Thoracic aorta (tissue), 2 donors: Measurements from ENCODE around the gene C11orf91. TPM values are rescaled to one million over a fixed set of nuclear protein-coding genes. Genes with fewer than 3 reads are reported as not detected.

ENCODE experiments used
- ATAC-seq: fragments of 150-250 bp; one replicate; pipeline ENCODE4 v1.8.0; 2017; ENCODE audit warnings: low read depth; ENCODE audit not compliant: insufficient number of reproducible peaks, low FRiP score
- DNase-seq: peaks from one replicate; pipeline ENCODE4 v3.0.0-alpha.2; 2020; ENCODE audit warnings: low spot score
- H3K27ac ChIP-seq, 2 donors: fragments of 200-600 bp; sonication (generic); 1 replicate in 1 of 2; 2 replicates in 1 of 2; pipeline ENCODE4 v1.5.1; 2016; ENCODE audit warnings: mild to moderate bottlenecking in 2 of 2, moderate library complexity in 2 of 2
- H3K27me3 ChIP-seq: fragments of 200-600 bp; sonication (generic); replicated peaks from 2 replicates; pipeline ENCODE4 v1.6.0; 2016; ENCODE audit warnings: mild to moderate bottlenecking; ENCODE audit not compliant: insufficient read depth
- H3K36me3 ChIP-seq: fragments of 200-600 bp; sonication (generic); one replicate; pipeline ENCODE4 v1.5.1; 2016
- H3K4me1 ChIP-seq, 2 donors: fragments of 200-600 bp; sonication (generic); 1 replicate in 1 of 2; 2 replicates in 1 of 2; pipeline versions ENCODE4 v1.5.1 to v1.6.0; 2016; ENCODE audit warnings: low read depth in 2 of 2, mild to moderate bottlenecking in 1 of 2; ENCODE audit not compliant: control insufficient read depth in 1 of 2
- H3K4me3 ChIP-seq: fragments of 200-600 bp; sonication (generic); 2 replicates; pipeline ENCODE4 v1.5.1; 2016; ENCODE audit warnings: mild to moderate bottlenecking
- H3K9me3 ChIP-seq: fragments of 200-600 bp; sonication (generic); 2 replicates; pipeline ENCODE4 v1.5.1; 2016
- total RNA-seq, 2 donors: library from RNA; depleted of rRNA; stranded (reverse); fragments of >200 nt; gene quantifications; one replicate each; pipeline versions ENCODE4 v1.1.0 to v1.2.3, GENCODE V29; 2016
- TF ChIP-seq, protein P1 (sequence below): fragments of 200-600 bp; sonication (generic); IDR thresholded peaks from one replicate; pipeline ENCODE4 v1.5.1; 2019; ENCODE audit warnings: antibody characterized with exemption

C11orf91 gene
- total RNA-seq, 2 donors from 2014 or later = not detected

DNA sequence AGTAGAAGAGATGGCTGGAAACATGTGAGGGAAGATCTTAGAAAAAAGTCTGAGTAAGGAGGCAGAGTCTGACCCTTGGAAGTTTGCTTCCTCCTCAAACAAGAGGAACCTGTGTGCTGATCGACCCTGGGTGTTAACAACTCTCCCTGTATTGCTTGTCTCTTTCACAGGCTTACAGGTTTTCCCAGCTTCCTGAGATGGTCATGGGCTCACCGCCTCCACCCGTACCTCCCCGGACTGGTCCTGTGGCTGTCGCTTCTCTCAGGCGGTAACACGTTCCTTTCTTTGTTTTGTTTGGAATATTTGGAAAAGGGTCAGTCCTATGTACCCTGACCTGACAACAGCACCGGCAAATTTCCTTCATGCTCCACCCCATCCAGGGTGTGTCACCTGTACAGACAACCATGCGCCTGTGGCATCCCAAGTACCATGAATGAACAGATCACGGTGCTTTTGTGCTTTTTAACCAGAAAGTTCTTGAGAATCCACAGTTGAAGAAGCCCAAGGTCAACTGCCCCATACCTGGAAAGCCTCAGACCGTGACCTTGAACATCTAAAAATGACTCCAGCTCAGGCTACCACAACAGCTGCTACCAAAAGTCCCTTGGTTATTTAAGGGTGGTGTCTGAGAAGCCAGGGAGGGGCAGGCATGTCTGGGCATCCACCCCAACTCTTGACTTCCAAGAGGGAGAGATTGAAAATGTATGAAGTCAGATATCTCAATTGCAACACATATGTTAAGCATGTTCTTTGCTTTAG is 44.6 kb downstream of the C11orf91 start:
- Histone ChIP-seq H3K27me3 (no peaks in the 10 kb centered on the region), H3K36me3 (no peaks in the 10 kb centered on the region), H3K9me3 (no peaks in the 10 kb centered on the region), H3K4me1 (peaks cover 0 to 10% of the 10 kb centered on the region in 2 donors), H3K4me3 (no peak overlapping the region), H3K27ac (no peak overlapping the region)
- TF ChIP-seq, protein P1, sequence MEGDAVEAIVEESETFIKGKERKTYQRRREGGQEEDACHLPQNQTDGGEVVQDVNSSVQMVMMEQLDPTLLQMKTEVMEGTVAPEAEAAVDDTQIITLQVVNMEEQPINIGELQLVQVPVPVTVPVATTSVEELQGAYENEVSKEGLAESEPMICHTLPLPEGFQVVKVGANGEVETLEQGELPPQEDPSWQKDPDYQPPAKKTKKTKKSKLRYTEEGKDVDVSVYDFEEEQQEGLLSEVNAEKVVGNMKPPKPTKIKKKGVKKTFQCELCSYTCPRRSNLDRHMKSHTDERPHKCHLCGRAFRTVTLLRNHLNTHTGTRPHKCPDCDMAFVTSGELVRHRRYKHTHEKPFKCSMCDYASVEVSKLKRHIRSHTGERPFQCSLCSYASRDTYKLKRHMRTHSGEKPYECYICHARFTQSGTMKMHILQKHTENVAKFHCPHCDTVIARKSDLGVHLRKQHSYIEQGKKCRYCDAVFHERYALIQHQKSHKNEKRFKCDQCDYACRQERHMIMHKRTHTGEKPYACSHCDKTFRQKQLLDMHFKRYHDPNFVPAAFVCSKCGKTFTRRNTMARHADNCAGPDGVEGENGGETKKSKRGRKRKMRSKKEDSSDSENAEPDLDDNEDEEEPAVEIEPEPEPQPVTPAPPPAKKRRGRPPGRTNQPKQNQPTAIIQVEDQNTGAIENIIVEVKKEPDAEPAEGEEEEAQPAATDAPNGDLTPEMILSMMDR = no peak
- ATAC-seq = no peak
- DNase-seq = no peak

DNA sequence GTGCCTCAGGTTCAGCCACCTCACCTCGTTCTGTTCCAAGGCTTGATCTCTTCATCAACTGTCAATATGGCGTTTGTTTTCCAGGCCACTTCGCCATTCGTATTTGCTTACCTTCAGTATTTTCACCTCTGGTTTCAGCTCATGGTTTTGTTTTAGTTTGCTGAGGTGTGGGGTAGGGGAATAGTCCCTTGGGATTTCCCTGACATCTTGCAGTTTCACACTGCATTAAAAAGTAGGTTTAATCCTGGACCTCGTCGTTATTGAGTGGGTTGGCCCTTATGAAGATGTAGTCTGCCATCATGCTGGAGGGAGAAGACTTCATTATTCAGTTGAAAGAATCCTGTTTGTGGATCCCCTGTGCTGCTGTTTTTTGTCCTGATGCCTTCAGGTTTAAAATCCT is 46.0 kb downstream of the C11orf91 start:
- TF ChIP-seq, protein P1 = no peak
- DNase-seq (no peak), ATAC-seq (no peak)
- no peaks in the 10 kb centered on the region for H3K36me3 ChIP-seq
- no peak overlapping the region for H3K27ac ChIP-seq
- H3K9me3 ChIP-seq = no peaks in the 10 kb centered on the region
- H3K4me1 ChIP-seq = peaks cover 0 to 10% of the 10 kb centered on the region in 2 donors
- no peaks in the 10 kb centered on the region for H3K27me3 ChIP-seq
- no peak overlapping the region for H3K4me3 ChIP-seq

DNA sequence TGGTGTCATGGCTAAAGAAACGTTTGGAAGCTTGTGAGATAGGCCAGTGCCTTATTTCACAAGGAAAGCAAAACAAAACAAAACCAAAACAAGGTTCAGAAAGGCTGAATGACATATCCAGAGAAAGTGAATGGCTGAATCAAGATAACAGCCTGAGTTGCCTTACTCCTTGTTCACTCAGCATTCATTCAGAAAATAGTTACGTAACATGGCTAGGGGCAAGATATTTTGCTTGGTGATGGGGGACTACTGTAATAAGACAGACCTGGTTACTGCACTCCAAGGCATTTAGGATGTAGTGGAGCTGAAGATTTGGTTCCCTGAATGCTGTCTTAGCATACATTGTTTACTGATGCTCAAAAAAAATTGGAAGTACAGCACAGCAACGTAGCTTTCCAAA is 47.7 kb downstream of the C11orf91 start:
- no peak for ATAC-seq

DNA sequence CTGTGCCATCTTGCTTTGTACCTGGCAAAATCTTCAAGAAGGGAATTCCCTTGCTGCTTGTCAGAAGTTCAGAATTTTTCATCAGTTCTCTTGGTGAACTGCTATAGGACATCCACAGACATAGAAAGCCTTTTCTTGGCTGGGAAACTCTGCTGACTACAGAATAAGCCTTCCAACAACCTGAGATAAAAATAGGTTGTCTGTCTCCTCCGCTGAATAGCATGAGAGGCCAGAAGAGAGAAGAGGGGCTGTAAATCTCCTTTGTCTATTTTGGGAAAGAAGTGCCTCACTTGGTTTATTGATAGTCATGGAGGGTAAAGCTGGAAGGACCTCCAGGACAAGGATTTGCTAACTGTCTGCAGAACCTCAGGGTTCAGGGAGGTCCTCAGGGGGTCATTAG is 48.2 kb downstream of the C11orf91 start:
- ATAC-seq = no peak
- DNase-seq = no peak
- no peaks in the 10 kb centered on the region for H3K27me3 ChIP-seq
- H3K27ac ChIP-seq = no peak overlapping the region
- H3K4me1 ChIP-seq = peaks cover 0 to 10% of the 10 kb centered on the region in 2 donors
- TF ChIP-seq, protein P1 = no peak
- no peak overlapping the region for H3K4me3 ChIP-seq
- no peaks in the 10 kb centered on the region for H3K36me3 ChIP-seq
- H3K9me3 ChIP-seq = no peaks in the 10 kb centered on the region

More for the DNA sequence above, 47.7 kb downstream of the C11orf91 start:
- TF ChIP-seq, protein P1 = no peak
- Histone ChIP-seq H3K27ac (no peak overlapping the region), H3K4me1 (peaks cover 0 to 10% of the 10 kb centered on the region in 2 donors), H3K36me3 (no peaks in the 10 kb centered on the region), H3K9me3 (no peaks in the 10 kb centered on the region), H3K27me3 (no peaks in the 10 kb centered on the region), H3K4me3 (no peak overlapping the region)
- no peak for DNase-seq

DNA sequence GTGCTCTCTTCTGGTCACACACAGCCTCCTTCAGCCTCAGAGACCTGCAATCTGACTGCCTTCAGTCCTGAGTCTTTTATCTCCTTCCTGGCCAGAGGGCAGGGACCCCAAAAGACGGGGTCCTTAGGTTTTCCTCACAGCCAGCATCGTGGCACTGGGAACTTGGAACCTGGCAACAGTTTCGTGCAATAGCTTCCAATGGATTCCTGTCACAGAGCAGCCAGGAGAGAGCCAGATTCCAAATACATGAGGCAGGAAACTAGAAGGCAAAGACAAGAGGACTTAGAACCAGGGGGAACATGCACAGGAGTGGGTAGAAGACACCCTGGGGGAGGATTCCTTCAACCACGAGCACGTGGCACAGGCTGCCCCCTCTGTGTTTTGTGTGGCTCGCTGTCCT is 48.6 kb downstream of the C11orf91 start:
- no peak for DNase-seq
- no peak overlapping the region for H3K27ac ChIP-seq
- H3K9me3 ChIP-seq = no peaks in the 10 kb centered on the region
- peaks cover 0 to 10% of the 10 kb centered on the region in 2 donors for H3K4me1 ChIP-seq
- TF ChIP-seq, protein P1 = no peak
- no peaks in the 10 kb centered on the region for H3K27me3 ChIP-seq
- ATAC-seq = no peak
- no peak overlapping the region for H3K4me3 ChIP-seq
- no peaks in the 10 kb centered on the region for H3K36me3 ChIP-seq
